ENCODE measurements around the gene CHSY3. TPM values are rescaled to one million over a fixed set of nuclear protein-coding genes. Genes with fewer than 3 reads are reported as not detected.

The CHSY3 gene
- total and polyA plus RNA-seq, 2 donors (not counting 1 experiment from before 2014, with no cell fraction given), result 0.51 to 0.99 TPM

- Histone ChIP-seq H3K9ac (ENCODE audit: insufficient read depth, low read length) (no peak overlapping the region), H3K79me2 (ENCODE audit: control insufficient read depth, insufficient read depth, low read length) (no peaks in the 10 kb centered on the region), H3K4me2 (ENCODE audit: extremely low read depth, insufficient read depth, low read length) (no peak overlapping the region), H3K27me3 (ENCODE audit: control insufficient read depth, insufficient read depth, low read length) (no peaks in the 10 kb centered on the region), H2AFZ (ENCODE audit: low read length) (no peak overlapping the region), H3K4me1 (ENCODE audit: control insufficient read depth, extremely low read depth, insufficient read depth, low read length) (no peaks in the 10 kb centered on the region), H3K9me3 (ENCODE audit: control insufficient read depth, insufficient read depth, low read depth, low read length) (no peaks in the 10 kb centered on the region), H3K4me3 (replicated peaks in 1 of 4; ENCODE audit: control extremely low read depth in 1 of 4, insufficient read depth in 1 of 4, low read depth in 3 of 4, low read length in 4 of 4) (no peak overlapping the region), H3K36me3 (ENCODE audit: control insufficient read depth, insufficient read depth, low read length) (no peaks in the 10 kb centered on the region), H4K20me1 (ENCODE audit: control insufficient read depth, extremely low read depth, insufficient read depth, low read length) (no peaks in the 10 kb centered on the region), H3K27ac (ENCODE audit: insufficient read depth, low read length) (no peak overlapping the region)
- TF ChIP-seq CTCF (conservative IDR thresholded peaks at IDR 0.05 in 1 of 2, IDR thresholded peaks at IDR 0.05 in 1 of 2; ENCODE audit: low read depth in 1 of 2, low read length in 2 of 2), result no peak
- no peak for TF ChIP-seq EZH2 (IDR thresholded peaks at IDR 0.05; ENCODE audit: low read length, missing control alignments)
- DNase-seq (ENCODE audit: low read depth in 2 of 2), result no peak
Measured at GRCh38 chr5:130043834-130044233, 139.6 kb downstream of the CHSY3 start.

GRCh38 chr5:130045334-130045733, 141.1 kb downstream of the CHSY3 start:
- no peaks in the 10 kb centered on the region for H3K79me2 ChIP-seq (ENCODE audit: control insufficient read depth, insufficient read depth, low read length)
- no peak overlapping the region for H3K27ac ChIP-seq (ENCODE audit: insufficient read depth, low read length)
- no peak overlapping the region for H3K9ac ChIP-seq (ENCODE audit: insufficient read depth, low read length)
- no peak overlapping the region for H3K4me2 ChIP-seq (ENCODE audit: extremely low read depth, insufficient read depth, low read length)
- H3K4me1 ChIP-seq (ENCODE audit: control insufficient read depth, extremely low read depth, insufficient read depth, low read length), result no peaks in the 10 kb centered on the region
- no peaks in the 10 kb centered on the region for H3K9me3 ChIP-seq (ENCODE audit: control insufficient read depth, insufficient read depth, low read depth, low read length)
- no peak overlapping the region for H3K4me3 ChIP-seq (replicated peaks in 1 of 4; ENCODE audit: control extremely low read depth in 1 of 4, insufficient read depth in 1 of 4, low read depth in 3 of 4, low read length in 4 of 4)
- H2AFZ ChIP-seq (ENCODE audit: low read length), result no peak overlapping the region
- DNase-seq (ENCODE audit: low read depth in 2 of 2), result peak in 1 of 2 donors; percentile 20
- no peaks in the 10 kb centered on the region for H4K20me1 ChIP-seq (ENCODE audit: control insufficient read depth, extremely low read depth, insufficient read depth, low read length)
- TF ChIP-seq CTCF (conservative IDR thresholded peaks at IDR 0.05 in 1 of 2, IDR thresholded peaks at IDR 0.05 in 1 of 2; ENCODE audit: low read depth in 1 of 2, low read length in 2 of 2), result no peak
- TF ChIP-seq EZH2 (IDR thresholded peaks at IDR 0.05; ENCODE audit: low read length, missing control alignments), result no peak
- H3K36me3 ChIP-seq (ENCODE audit: control insufficient read depth, insufficient read depth, low read length), result no peaks in the 10 kb centered on the region
- no peaks in the 10 kb centered on the region for H3K27me3 ChIP-seq (ENCODE audit: control insufficient read depth, insufficient read depth, low read length)

GRCh38 chr5:130050585-130050984, 146.3 kb downstream of the CHSY3 start:
- H3K9ac ChIP-seq (ENCODE audit: insufficient read depth, low read length), result no peak overlapping the region
- TF ChIP-seq EZH2 (IDR thresholded peaks at IDR 0.05; ENCODE audit: low read length, missing control alignments) (no peak), CTCF (conservative IDR thresholded peaks at IDR 0.05 in 1 of 2, IDR thresholded peaks at IDR 0.05 in 1 of 2; ENCODE audit: low read depth in 1 of 2, low read length in 2 of 2) (no peak)
- no peaks in the 10 kb centered on the region for H4K20me1 ChIP-seq (ENCODE audit: control insufficient read depth, extremely low read depth, insufficient read depth, low read length)
- H3K27me3 ChIP-seq (ENCODE audit: control insufficient read depth, insufficient read depth, low read length), result no peaks in the 10 kb centered on the region
- H3K4me2 ChIP-seq (ENCODE audit: extremely low read depth, insufficient read depth, low read length), result no peak overlapping the region
- no peak overlapping the region for H3K27ac ChIP-seq (ENCODE audit: insufficient read depth, low read length)
- no peak for DNase-seq (ENCODE audit: low read depth in 2 of 2)
- no peaks in the 10 kb centered on the region for H3K9me3 ChIP-seq (ENCODE audit: control insufficient read depth, insufficient read depth, low read depth, low read length)
- no peak overlapping the region for H2AFZ ChIP-seq (ENCODE audit: low read length)
- H3K36me3 ChIP-seq (ENCODE audit: control insufficient read depth, insufficient read depth, low read length), result no peaks in the 10 kb centered on the region
- H3K79me2 ChIP-seq (ENCODE audit: control insufficient read depth, insufficient read depth, low read length), result no peaks in the 10 kb centered on the region
- H3K4me3 ChIP-seq (replicated peaks in 1 of 4; ENCODE audit: control extremely low read depth in 1 of 4, insufficient read depth in 1 of 4, low read depth in 3 of 4, low read length in 4 of 4), result no peak overlapping the region
- no peaks in the 10 kb centered on the region for H3K4me1 ChIP-seq (ENCODE audit: control insufficient read depth, extremely low read depth, insufficient read depth, low read length)

All from fibroblast of lung (primary cell).